Esophagus mucosa (tissue), 1 donor: Measurements from ENCODE around the gene CASTOR2. TPM values are rescaled to one million over a fixed set of nuclear protein-coding genes. Genes with fewer than 3 reads are reported as not detected.
"Not testable (repeated sequence)": the region's sequence is repeated elsewhere in the genome, so short reads cannot be mapped to it uniquely, and the experiment has no call there.

Experiments
- ATAC-seq: fragments of 200-7000 bp; cut with Tn5 transposase; one replicate; pipeline ENCODE4 v1.9.1; 2020
- total RNA-seq: library from RNA; stranded (reverse); gene quantifications from one replicate; pipeline ENCODE4 v1.2.4, GENCODE V29; 2023
- donor health status: DM: yes; HTN: yes; CAD: no.

CASTOR2 gene
- total RNA-seq, 1 donor from 2014 or later: 3.4 TPM

GRCh38 chr7:74996361-74996760 is 31.9 kb downstream of the CASTOR2 start:
- ATAC-seq: not testable (repeated sequence)

GRCh38 chr7:74997811-74998210 is 33.3 kb downstream of the CASTOR2 start:
- ATAC-seq: not testable (repeated sequence)

GRCh38 chr7:75001356-75001755 is 36.9 kb downstream of the CASTOR2 start:
- peak; percentile 77 for ATAC-seq

DNA sequence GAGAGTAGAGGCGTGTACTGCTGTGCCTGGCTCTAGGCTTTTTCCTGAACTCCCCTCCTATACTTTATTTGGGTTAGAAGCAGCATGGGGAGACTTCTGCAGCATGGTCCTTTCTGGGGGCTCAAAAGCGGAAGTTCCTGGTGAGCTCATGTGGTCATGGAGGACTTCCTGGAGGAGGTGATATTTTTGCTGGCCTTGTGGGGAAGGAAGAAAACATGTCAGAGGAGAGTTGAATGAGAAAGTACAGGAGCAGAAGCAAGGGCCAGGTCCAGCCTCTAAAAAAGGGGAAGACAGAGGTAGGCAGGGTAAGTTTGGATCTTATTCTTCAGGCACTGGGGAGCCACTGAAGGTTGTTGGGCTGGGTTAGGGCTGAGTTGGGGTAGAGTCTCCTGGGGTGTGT is 45.5 kb downstream of the CASTOR2 start:
- no peak for ATAC-seq

- ATAC-seq: no peak
Measured at GRCh38 chr7:75017832-75018231, 53.3 kb downstream of the CASTOR2 start.

DNA sequence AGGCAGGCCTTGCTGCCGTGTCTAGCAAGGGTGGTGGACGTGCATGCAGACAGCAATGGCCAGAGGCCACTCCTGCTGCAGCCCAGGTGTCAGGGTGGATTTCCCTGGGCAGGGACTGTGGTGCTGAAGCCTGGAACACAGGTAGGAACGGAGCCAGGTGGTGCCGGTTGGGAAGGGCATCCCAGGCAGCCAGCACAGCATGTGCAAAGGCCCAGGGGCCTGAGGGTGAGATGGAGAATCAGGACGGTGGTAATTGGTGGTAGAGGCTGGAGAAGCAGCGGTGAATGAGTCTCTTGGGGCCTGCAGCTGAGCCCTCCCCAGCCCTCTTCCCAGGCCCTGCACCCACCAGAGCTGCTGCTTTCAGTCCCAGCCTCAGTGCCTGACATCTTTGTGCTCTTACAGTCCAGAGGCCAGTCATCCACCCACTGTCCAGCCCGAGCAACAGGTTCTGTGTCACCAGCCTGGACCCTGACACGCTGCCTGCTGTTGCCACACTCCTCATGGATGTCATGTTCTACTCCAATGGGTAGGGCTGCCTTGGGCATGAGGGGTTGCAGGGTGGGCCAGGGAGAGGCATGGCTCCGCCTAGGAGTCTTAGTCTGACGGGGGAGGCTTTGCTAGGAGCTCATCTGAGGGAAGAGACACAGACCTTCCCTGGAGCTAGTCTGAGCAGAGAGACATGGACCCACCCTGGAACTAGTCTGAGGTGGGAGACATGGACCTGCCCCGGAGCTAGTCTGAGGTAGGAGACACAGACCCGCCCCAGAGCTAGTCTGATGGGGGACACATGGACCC is 54.3 kb downstream of the CASTOR2 start:
- ATAC-seq: peak; percentile 21

GRCh38 chr7:75019800-75020199 is 55.3 kb downstream of the CASTOR2 start:
- no peak for ATAC-seq

GRCh38 chr7:75024922-75025321 is 60.4 kb downstream of the CASTOR2 start:
- ATAC-seq: no peak

DNA sequence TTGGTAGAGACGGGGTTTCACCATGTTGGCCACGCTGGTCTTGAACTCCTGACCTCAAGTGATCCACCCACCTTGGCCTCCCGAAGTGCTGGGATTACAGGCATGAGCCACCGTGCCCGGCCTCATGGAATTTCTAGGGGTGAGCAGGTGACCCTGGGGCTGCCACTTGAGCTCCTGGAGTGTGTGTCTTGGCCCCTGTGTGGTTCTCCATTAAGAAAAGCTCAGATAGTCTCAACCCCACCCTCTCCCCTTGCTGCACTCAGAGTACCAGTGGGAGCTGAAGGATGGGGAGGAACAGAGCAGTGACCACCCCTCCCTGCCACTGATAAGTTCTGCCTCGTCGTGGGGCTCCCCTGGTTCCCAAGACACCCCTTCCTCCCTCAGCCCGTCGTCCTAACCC is 63.8 kb downstream of the CASTOR2 start:
- no peak for ATAC-seq

GRCh38 chr7:75033064-75033463 is 68.6 kb downstream of the CASTOR2 start:
- ATAC-seq: no peak

- ATAC-seq: no peak
Measured at GRCh38 chr7:75033826-75034225, 69.3 kb downstream of the CASTOR2 start.

DNA sequence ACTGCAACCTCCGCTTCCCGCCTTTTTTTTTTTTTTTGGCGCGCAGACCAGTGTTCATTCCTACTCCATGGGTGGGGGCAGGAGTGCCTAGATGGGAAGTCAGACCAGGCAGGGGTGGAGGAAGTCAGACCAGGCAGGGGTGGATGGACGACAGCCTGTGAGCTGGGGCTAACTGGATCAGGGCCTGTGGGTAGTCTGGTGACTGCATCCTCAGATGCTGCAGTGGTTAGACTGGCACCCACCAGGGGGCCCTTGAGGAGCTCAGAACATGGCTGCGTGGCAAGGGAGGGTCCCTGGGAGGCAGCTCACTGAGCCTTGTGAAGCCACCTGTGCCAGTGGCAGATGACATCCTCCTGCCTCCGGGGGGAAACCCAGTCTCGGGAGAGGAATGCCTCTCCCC is 74.0 kb downstream of the CASTOR2 start:
- peak; percentile 22 for ATAC-seq

- ATAC-seq: peak; percentile 86
Measured at GRCh38 chr7:75039166-75039565, 74.7 kb downstream of the CASTOR2 start.

GRCh38 chr7:75039709-75040108 is 75.2 kb downstream of the CASTOR2 start:
- ATAC-seq: peak; percentile 17

GRCh38 chr7:75040512-75040911 is 76.0 kb downstream of the CASTOR2 start:
- ATAC-seq: no peak

DNA sequence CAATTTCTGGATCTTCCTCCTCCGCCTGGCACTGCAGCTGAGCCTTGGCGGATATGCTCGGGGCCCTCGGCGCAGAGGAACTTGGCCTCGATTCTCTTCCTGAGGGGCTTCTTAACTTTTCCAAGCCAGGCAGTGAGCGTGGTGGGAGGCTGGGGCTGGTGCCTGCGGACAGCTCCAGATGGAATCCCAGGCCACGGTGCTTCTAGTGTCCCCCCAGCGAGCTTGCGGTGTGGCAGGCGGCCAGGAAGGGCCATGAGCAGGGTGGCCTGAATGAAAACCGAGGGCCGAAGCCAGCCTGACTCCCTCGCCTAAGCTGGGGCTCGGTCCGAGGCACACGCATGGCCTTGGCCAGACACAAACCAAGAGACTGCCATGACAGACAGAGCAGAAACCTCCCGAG is 77.8 kb downstream of the CASTOR2 start:
- ATAC-seq: no peak

- no peak for ATAC-seq
Measured at GRCh38 chr7:75042831-75043703, 78.6 kb downstream of the CASTOR2 start.

- ATAC-seq: no peak
Measured at GRCh38 chr7:75045881-75046280, 81.4 kb downstream of the CASTOR2 start.

DNA sequence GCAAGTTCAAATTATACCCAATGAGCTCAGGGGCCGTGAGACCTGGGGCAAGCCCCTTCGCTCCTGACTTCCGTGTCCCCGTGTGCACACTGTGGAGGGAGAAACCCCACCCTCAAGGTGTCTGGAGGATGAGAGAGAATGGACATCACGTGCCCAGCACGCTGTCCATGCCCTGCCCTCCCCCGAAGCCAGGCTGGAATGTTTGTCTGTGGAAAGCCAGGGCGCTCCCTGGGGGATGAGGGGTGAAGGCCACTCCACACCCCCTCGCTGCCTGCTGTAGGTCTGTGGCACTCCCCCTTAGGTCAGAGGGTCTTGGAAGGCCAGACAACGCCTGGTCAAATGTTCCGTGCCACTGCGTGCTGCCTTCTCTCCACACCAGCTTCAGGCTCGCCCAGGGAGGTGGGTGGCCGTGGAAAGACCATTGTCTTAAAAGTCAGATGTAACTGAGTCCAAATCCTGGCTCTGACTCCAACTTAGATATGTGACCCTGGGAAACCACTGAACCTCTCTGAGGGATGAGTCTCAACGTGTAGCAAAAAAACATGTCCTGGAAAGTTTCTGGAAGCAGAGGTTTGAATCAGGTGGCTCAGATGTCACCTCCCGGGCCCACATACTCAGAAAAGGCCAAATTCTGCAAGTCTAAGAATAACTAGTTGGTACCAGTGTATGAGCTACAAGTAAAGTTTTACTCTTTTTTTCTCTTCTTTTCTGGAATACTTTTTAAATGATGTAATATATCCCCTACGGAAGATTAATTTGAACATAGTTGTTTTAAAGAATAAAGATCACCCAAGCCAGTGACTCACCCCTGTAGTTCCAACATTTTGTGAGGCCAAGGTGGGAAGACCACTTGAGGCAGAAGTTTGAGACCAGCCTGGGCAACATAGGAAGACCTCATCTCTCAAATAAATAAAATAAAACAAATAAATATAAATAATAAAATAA is 84.2 kb downstream of the CASTOR2 start:
- no peak for ATAC-seq

DNA sequence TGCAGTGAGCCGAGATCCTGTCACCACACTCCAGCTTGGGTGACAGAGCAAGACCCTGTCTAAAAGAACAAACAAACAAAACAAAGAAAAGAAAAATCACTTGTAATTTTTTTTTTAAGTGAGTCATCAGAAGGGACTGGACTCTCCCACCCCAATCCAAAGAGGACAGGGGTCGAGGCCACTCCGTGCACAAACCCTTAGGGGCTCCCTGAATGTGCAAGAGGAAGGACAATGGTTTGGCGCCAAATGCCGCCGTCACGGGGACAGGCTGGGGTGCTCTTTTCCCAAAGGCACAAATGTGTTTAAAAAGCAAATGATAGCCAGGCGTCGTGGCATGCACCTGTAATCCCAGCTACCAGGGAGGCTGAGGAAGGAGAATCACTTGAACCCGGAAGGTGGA is 85.3 kb downstream of the CASTOR2 start:
- no peak for ATAC-seq

GRCh38 chr7:75050501-75050900 is 86.0 kb downstream of the CASTOR2 start:
- peak; percentile 46 for ATAC-seq

DNA sequence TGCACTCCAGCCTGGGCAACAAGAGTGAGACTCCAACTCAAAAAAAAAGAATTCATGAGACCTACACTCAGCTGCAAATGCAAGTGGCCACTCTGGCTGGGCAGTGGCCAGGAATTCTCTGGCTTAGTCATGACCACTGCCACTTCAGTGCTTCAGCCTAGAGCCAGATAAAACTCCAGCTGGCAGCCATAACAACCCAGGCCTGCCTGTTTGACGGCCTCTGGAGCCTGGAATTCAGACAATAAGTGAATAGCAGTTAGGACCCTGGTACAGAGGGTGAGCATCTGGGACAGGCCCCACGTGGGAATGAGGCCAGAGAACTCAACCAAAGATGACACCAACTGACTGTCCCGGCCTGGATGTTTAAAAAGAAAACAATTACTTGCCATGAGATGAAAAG is 90.2 kb downstream of the CASTOR2 start:
- no peak for ATAC-seq

DNA sequence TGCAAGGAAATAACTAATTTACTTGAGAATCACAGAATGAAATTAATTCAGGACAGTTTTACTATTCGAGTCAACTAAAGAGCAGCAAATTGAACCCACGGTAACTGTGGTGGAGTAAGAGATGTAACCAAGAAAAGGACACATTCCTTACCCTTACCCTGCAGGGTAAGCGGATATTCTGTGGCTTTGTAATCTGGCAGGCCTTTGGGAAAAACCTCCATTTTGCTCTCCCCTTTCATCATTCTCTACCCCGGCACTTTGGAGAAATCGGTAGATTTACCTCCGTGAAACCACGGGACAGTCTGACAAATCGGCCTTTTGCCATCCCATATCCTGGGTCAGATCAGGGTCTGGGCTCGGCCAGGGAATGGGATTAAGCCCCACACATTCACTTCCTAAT is 90.7 kb downstream of the CASTOR2 start:
- ATAC-seq: no peak
